PC-9 (cell line): ENCODE measurements around the gene C11orf21. TPM values are rescaled to one million over a fixed set of nuclear protein-coding genes. Genes with fewer than 3 reads are reported as not detected.

Experiments used
- BruUV-seq: library from RNA; stranded (reverse); fragments of 400-500 nt; replicated peaks from 2 replicates; lab custom pipeline; 2021; lab: Mats Ljungman, UMichigan
- CTCF ChIA-PET: fragments of 300-600 bp; sonication (Branson Sonifier 250); formaldehyde crosslinking; loops from one replicate; lab custom pipeline; 2022; ENCODE audit warnings: antibody characterized with exemption; lab: Charles Lee
- POLR2A ChIA-PET: fragments of 300-600 bp; sonication (Branson Sonifier 250); formaldehyde crosslinking; loops from one replicate; lab custom pipeline; 2022; ENCODE audit warnings: antibody characterized with exemption; ENCODE audit not compliant: unreplicated experiment; lab: Charles Lee
- DNase-seq, 2 experiments: peaks; one replicate each; pipeline versions ENCODE4 v3.0.0 to v3.0.0-alpha.2; 2015 to 2022; ENCODE audit warnings: mixed read lengths in 1 of 2
- H2AFZ ChIP-seq: fragments of 200-600 bp; sonication (generic); 2 replicates; pipeline ENCODE4 v1.8.1; 2017; ENCODE audit warnings: antibody characterized with exemption
- H3F3A ChIP-seq: fragments of 200-600 bp; sonication (generic); 2 replicates; pipeline ENCODE4 v1.8.1; 2017; ENCODE audit warnings: antibody characterized with exemption, mild to moderate bottlenecking, low read depth; ENCODE audit not compliant: insufficient read depth
- H3K27ac ChIP-seq: fragments of 200-600 bp; sonication (generic); 2 replicates; pipeline ENCODE4 v1.6.1; 2016; ENCODE audit warnings: mixed run types
- H3K27me3 ChIP-seq: fragments of 200-600 bp; sonication (generic); 2 replicates; pipeline ENCODE4 v1.6.1; 2016; ENCODE audit warnings: low read depth, mixed run types; ENCODE audit not compliant: insufficient read depth
- H3K36me3 ChIP-seq: fragments of 200-600 bp; sonication (generic); 2 replicates; pipeline ENCODE4 v1.6.1; 2016; ENCODE audit warnings: low read depth, mixed run types
- H3K4me1 ChIP-seq: fragments of 200-600 bp; sonication (generic); replicated peaks from 2 replicates; pipeline ENCODE4 v1.6.1; 2016; ENCODE audit warnings: mixed run types; ENCODE audit not compliant: insufficient read depth
- H3K4me2 ChIP-seq: fragments of 200-600 bp; sonication (generic); 2 replicates; pipeline ENCODE4 v1.6.1; 2017; ENCODE audit warnings: mixed run types
- H3K4me3 ChIP-seq: fragments of 200-600 bp; sonication (generic); 2 replicates; pipeline ENCODE4 v1.6.1; 2016; ENCODE audit warnings: mixed run types
- H3K79me2 ChIP-seq: fragments of 200-600 bp; sonication (generic); 2 replicates; pipeline ENCODE4 v1.6.1; 2017; ENCODE audit warnings: low read depth, mixed run types
- H3K9me2 ChIP-seq: fragments of 200-600 bp; sonication (generic); 2 replicates; pipeline ENCODE4 v1.8.1; 2017; ENCODE audit warnings: mild to moderate bottlenecking; ENCODE audit not compliant: insufficient read depth
- H3K9me3 ChIP-seq: fragments of 200-600 bp; sonication (generic); 2 replicates; pipeline ENCODE4 v1.8.1; 2016; ENCODE audit warnings: low read depth; ENCODE audit not compliant: insufficient read depth
- H4K20me1 ChIP-seq: fragments of 200-600 bp; sonication (generic); 2 replicates; pipeline ENCODE4 v1.8.1; 2017; ENCODE audit not compliant: insufficient read depth
- CTCF ChIP-seq: fragments of 200-600 bp; sonication (generic); conservative IDR thresholded peaks from 2 replicates; pipeline ENCODE4 v1.6.1; 2017; ENCODE audit warnings: mixed run types, antibody characterized with exemption, mild to moderate bottlenecking, moderate library complexity
- EZH2 ChIP-seq: fragments of 200-600 bp; sonication (generic); IDR thresholded peaks from 2 replicates; pipeline ENCODE4 v1.8.0; 2017; ENCODE audit warnings: antibody characterized with exemption, low read depth
- intact Hi-C: fragments of 100-400 bp; cut with micrococcal nuclease; formaldehyde crosslinking; loops from one replicate; pipeline ENCODE4 v1.10.0; 2022; ENCODE audit not compliant: unreplicated experiment
- total RNA-seq: library from RNA; stranded (reverse); gene quantifications from 2 replicates; pipeline ENCODE4 v1.2.3, GENCODE V29; 2021

C11orf21 gene
- total RNA-seq, 1 experiment from 2014 or later = not detected

- H3K27me3 ChIP-seq = no peaks in the 10 kb centered on the region
- H3K4me1 ChIP-seq = no peaks in the 10 kb centered on the region
- ChIA-PET POLR2A (no interaction called here), CTCF (interaction anchor here (1.6 kb wide), 1 partner anchor 122 kb away, joined by 4 read pairs; no protein-coding TSS in a partner anchor)
- BruUV-seq = no TSS peak
- H3F3A ChIP-seq = no peaks in the 10 kb centered on the region
- H3K27ac ChIP-seq = no peak overlapping the region
- no peaks in the 10 kb centered on the region for H4K20me1 ChIP-seq
- TF ChIP-seq CTCF (no peak), EZH2 (no peak)
- intact Hi-C loops = loop anchor here (10.0 kb wide), 1 partner anchor 133 kb away; the partner anchor contains the start of gene INS
- no peaks in the 10 kb centered on the region for H3K9me2 ChIP-seq
- no peaks in the 10 kb centered on the region for H3K9me3 ChIP-seq
- H3K36me3 ChIP-seq = no peaks in the 10 kb centered on the region
- no peak overlapping the region for H2AFZ ChIP-seq
- DNase-seq = no peak
- H3K79me2 ChIP-seq = no peaks in the 10 kb centered on the region
- no peak overlapping the region for H3K4me2 ChIP-seq
- no peak overlapping the region for H3K4me3 ChIP-seq
These were observed 4.1 kb downstream of the C11orf21 start for GRCh38 chr11:2297623-2298030.

GRCh38 chr11:2296913-2297622 is 4.7 kb downstream of the C11orf21 start:
- Histone ChIP-seq H3K4me3 (no peak overlapping the region), H3K36me3 (no peaks in the 10 kb centered on the region), H3K27ac (no peak overlapping the region), H3K79me2 (no peaks in the 10 kb centered on the region), H4K20me1 (no peaks in the 10 kb centered on the region), H3F3A (no peaks in the 10 kb centered on the region), H3K4me2 (no peak overlapping the region), H3K9me2 (no peaks in the 10 kb centered on the region), H3K27me3 (no peaks in the 10 kb centered on the region), H3K9me3 (no peaks in the 10 kb centered on the region), H3K4me1 (no peaks in the 10 kb centered on the region), H2AFZ (no peak overlapping the region)
- ChIA-PET POLR2A (no interaction called here), CTCF (no interaction called here)
- DNase-seq = no peak
- BruUV-seq = no TSS peak
- TF ChIP-seq EZH2 (no peak), CTCF (no peak)
- intact Hi-C loops = loop anchor here (10.0 kb wide), 1 partner anchor 132 kb away; the partner anchor contains the start of gene INS

- Histone ChIP-seq H3K4me1 (no peaks in the 10 kb centered on the region), H3K27me3 (no peaks in the 10 kb centered on the region), H3K4me3 (no peak overlapping the region), H4K20me1 (no peaks in the 10 kb centered on the region), H3K9me3 (no peaks in the 10 kb centered on the region), H3K27ac (no peak overlapping the region), H3K36me3 (no peaks in the 10 kb centered on the region), H3K4me2 (no peak overlapping the region), H2AFZ (no peak overlapping the region), H3K9me2 (no peaks in the 10 kb centered on the region), H3K79me2 (no peaks in the 10 kb centered on the region), H3F3A (no peaks in the 10 kb centered on the region)
- intact Hi-C loops = loop anchor here (10.0 kb wide), 1 partner anchor 131 kb away; the partner anchor contains the start of gene INS
- DNase-seq = no peak
- no peak for TF ChIP-seq EZH2
- TF ChIP-seq CTCF = no peak
- ChIA-PET POLR2A (no interaction called here), CTCF (no interaction called here)
- no TSS peak for BruUV-seq
These were observed 5.5 kb downstream of the C11orf21 start for GRCh38 chr11:2295971-2296912.
